A549 (cell line): ENCODE measurements around the gene VSTM2B. TPM values are rescaled to one million over a fixed set of nuclear protein-coding genes. Genes with fewer than 3 reads are reported as not detected.
A peak's percentile ranks its signal among the peaks of the same experiment; 100 is the strongest.

Experiments
- ATAC-seq, 2 experiments: fragments of 200-7000 bp in 1 of 2; fragments of >200 bp in 1 of 2; cut with Nextera tagmentation in 1 of 2; cut with Tn5 transposase in 1 of 2; 3 replicates each; pipeline versions ENCODE4 v1.8.0 to v1.9.1; 2018 to 2020; ENCODE audit warnings: mild to moderate bottlenecking in 1 of 2, moderate library complexity in 1 of 2
- CTCF ChIA-PET: fragments of 300-600 bp; sonication (Branson Sonifier 250); formaldehyde crosslinking; extraction: SDS; loops from one replicate; lab custom pipeline; 2021; ENCODE audit warnings: antibody characterized with exemption, inconsistent platforms; lab: Yijun Ruan, JAX
- POLR2A ChIA-PET: fragments of 350-600 bp; formaldehyde crosslinking; extraction: SDS; loops from one replicate; lab custom pipeline; 2021; ENCODE audit warnings: antibody characterized with exemption, inconsistent platforms; lab: Yijun Ruan, JAX
- DNase-seq, 2 experiments: peaks; one replicate each; pipeline versions ENCODE4 v3.0.0 to v3.0.0-alpha.2; 2011 to 2016; ENCODE audit warnings: low read depth in 1 of 2, low spot score in 1 of 2
- FAIRE-seq: peaks from 2 replicates; lab custom pipeline; 2011; peaks lifted over from hg19 to GRCh38; lab: Jason Lieb, UNC
- H3K27ac ChIP-seq, 2 experiments: fragments of >200 bp; sonication (Bioruptor Twin); formaldehyde crosslinking; 3 replicates each; pipeline ENCODE4 v1.5.1; 2016 to 2017
- H3K4me1 ChIP-seq: fragments of >200 bp; sonication (Bioruptor Twin); formaldehyde crosslinking; 3 replicates; pipeline ENCODE4 v1.6.1; 2016
- H3K4me2 ChIP-seq: fragments of >200 bp; sonication (Bioruptor Twin); formaldehyde crosslinking; 3 replicates; pipeline ENCODE4 v1.6.1; 2016
- H3K4me3 ChIP-seq: fragments of >200 bp; sonication (Bioruptor Twin); formaldehyde crosslinking; 3 replicates; pipeline ENCODE4 v1.5.1; 2016
- H3K9me3 ChIP-seq: fragments of >200 bp; sonication (Bioruptor Twin); formaldehyde crosslinking; 3 replicates; pipeline ENCODE4 v1.6.1; 2016
- ESRRA ChIP-seq: fragments of 150-350 bp; IDR thresholded peaks from 2 replicates; pipeline ENCODE4 v1.6.1; 2014; ENCODE audit warnings: mild to moderate bottlenecking, low read length, borderline replicate concordance
- FOXS1 ChIP-seq: fragments of 250-450 bp; sonication (Bioruptor Pico); IDR thresholded peaks from 2 replicates; pipeline ENCODE4 v1.5.0; 2020; ENCODE audit warnings: mild to moderate bottlenecking, moderate library complexity
- HDAC2 ChIP-seq: fragments of 200-600 bp; sonication (generic); IDR thresholded peaks from 2 replicates; pipeline ENCODE4 v1.6.1; 2016
- HOXB5 ChIP-seq: fragments of 250-450 bp; sonication (Bioruptor Pico); IDR thresholded peaks from 2 replicates; pipeline ENCODE4 v1.5.0; 2020; ENCODE audit warnings: mild to moderate bottlenecking, moderate library complexity
- KDM1A ChIP-seq: fragments of 200-600 bp; sonication (generic); IDR thresholded peaks from 2 replicates; pipeline ENCODE4 v1.6.1; 2016; ENCODE audit warnings: low read depth, mild to moderate bottlenecking
- MYC ChIP-seq: IDR thresholded peaks from 2 replicates; pipeline ENCODE4 v1.6.1; 2012; ENCODE audit warnings: mild to moderate bottlenecking, inconsistent platforms, low read length, improper control_type of control experiment, borderline replicate concordance
- RARB ChIP-seq: fragments of 250-450 bp; sonication (Bioruptor Pico); IDR thresholded peaks from 2 replicates; pipeline ENCODE4 v1.8.0; 2021; ENCODE audit warnings: mild to moderate bottlenecking, moderate library complexity
- RFX5 ChIP-seq: fragments of 450-650 bp; IDR thresholded peaks from 2 replicates; pipeline ENCODE4 v1.7.1; 2014; ENCODE audit warnings: antibody characterized with exemption, mild to moderate bottlenecking, moderate library complexity
- SMC3 ChIP-seq: fragments of >200 bp; sonication (Bioruptor Twin); formaldehyde crosslinking; IDR thresholded peaks from 3 replicates; pipeline ENCODE4 v1.6.1; 2018; ENCODE audit warnings: inconsistent platforms
- SREBF2 ChIP-seq: fragments of 450-650 bp; IDR thresholded peaks from 2 replicates; pipeline ENCODE4 v1.6.1; 2014; ENCODE audit warnings: mild to moderate bottlenecking, moderate library complexity
- ZC3H11A ChIP-seq: fragments of 450-650 bp; IDR thresholded peaks from 2 replicates; pipeline ENCODE4 v1.6.1; 2014; ENCODE audit warnings: antibody characterized with exemption, mild to moderate bottlenecking
- ZFP36 ChIP-seq: fragments of 450-650 bp; IDR thresholded peaks from 2 replicates; pipeline ENCODE4 v1.6.1; 2014; ENCODE audit warnings: borderline replicate concordance; ENCODE audit not compliant: partially characterized antibody
- ZSCAN20 ChIP-seq: fragments of 250-450 bp; sonication (Bioruptor Pico); IDR thresholded peaks from 2 replicates; pipeline ENCODE4 v1.8.0; 2022; ENCODE audit warnings: mild to moderate bottlenecking, moderate library complexity
- WGBS: methylation state at CpG from one replicate; pipeline ENCODE4 v1.1.6; 2017; ENCODE audit errors: missing lambda C conversion rate; 5-methylcytosine and 5-hydroxymethylcytosine counted together
- polyA plus RNA-seq, 4 experiments: library from polyadenylated mRNA; depleted of rRNA in 3 of 4; stranded (reverse); fragments of >200 nt; fragmentation: RNase III in 1 of 4; extraction: RNeasy Plus Mini Kit Qiagen cat#74134 plus additional on column Dnase treatment in 1 of 4; gene quantifications; 2 replicates in 3 of 4; 3 replicates in 1 of 4; pipeline ENCODE4 v1.2.3, GENCODE V29; 2011 to 2017
- TF ChIP-seq, protein P1 (sequence below): fragments of 200-600 bp; sonication (generic); IDR thresholded peaks from 2 replicates; pipeline ENCODE4 v1.6.1; 2016; ENCODE audit warnings: antibody characterized with exemption, mild to moderate bottlenecking, moderate library complexity
- TF ChIP-seq, protein P2 (sequence below): fragments of 150-350 bp; IDR thresholded peaks from 2 replicates; pipeline ENCODE4 v1.6.1; 2014; ENCODE audit warnings: low read depth, mild to moderate bottlenecking, low read length
- TF ChIP-seq, protein P3 (sequence below): IDR thresholded peaks from 2 replicates; pipeline ENCODE4 v1.6.1; 2012; ENCODE audit warnings: low read depth, borderline replicate concordance
- TF ChIP-seq, protein P4 (sequence below): fragments of 250-450 bp; sonication (Bioruptor Pico); IDR thresholded peaks from 2 replicates; pipeline ENCODE4 v1.5.0; 2020; ENCODE audit warnings: low read depth, mild to moderate bottlenecking, moderate library complexity
- TF ChIP-seq, protein P5 (sequence below): IDR thresholded peaks from 2 replicates; pipeline ENCODE4 v1.6.1; 2012

Gene VSTM2B
- polyA plus RNA-seq, 2 of the 4 experiments (the other 2 are of a cell fraction): not detected

DNA sequence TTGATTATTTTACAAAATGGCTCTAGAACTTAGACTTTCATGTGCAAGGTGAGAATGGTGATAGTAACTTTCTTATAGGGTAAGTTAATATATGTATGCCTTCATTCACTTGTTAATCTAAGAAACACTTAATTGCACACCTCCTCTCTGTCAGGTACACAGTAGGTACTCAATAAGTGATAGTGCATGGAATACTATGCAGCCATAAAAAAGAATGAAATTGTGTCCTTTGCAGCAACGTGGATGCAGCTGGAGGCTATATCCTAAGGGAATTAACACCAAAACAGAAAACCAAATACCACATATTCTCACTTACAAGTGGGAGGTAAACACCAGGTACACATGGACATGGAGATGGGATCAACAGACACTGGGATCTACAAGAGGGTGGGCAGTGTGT, 17.6 kb upstream of the VSTM2B start (continued):
- TF ChIP-seq, protein P1, sequence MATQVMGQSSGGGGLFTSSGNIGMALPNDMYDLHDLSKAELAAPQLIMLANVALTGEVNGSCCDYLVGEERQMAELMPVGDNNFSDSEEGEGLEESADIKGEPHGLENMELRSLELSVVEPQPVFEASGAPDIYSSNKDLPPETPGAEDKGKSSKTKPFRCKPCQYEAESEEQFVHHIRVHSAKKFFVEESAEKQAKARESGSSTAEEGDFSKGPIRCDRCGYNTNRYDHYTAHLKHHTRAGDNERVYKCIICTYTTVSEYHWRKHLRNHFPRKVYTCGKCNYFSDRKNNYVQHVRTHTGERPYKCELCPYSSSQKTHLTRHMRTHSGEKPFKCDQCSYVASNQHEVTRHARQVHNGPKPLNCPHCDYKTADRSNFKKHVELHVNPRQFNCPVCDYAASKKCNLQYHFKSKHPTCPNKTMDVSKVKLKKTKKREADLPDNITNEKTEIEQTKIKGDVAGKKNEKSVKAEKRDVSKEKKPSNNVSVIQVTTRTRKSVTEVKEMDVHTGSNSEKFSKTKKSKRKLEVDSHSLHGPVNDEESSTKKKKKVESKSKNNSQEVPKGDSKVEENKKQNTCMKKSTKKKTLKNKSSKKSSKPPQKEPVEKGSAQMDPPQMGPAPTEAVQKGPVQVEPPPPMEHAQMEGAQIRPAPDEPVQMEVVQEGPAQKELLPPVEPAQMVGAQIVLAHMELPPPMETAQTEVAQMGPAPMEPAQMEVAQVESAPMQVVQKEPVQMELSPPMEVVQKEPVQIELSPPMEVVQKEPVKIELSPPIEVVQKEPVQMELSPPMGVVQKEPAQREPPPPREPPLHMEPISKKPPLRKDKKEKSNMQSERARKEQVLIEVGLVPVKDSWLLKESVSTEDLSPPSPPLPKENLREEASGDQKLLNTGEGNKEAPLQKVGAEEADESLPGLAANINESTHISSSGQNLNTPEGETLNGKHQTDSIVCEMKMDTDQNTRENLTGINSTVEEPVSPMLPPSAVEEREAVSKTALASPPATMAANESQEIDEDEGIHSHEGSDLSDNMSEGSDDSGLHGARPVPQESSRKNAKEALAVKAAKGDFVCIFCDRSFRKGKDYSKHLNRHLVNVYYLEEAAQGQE: no peak
- TF ChIP-seq ZSCAN20 (CRISPR knock-in tag): no peak

DNA sequence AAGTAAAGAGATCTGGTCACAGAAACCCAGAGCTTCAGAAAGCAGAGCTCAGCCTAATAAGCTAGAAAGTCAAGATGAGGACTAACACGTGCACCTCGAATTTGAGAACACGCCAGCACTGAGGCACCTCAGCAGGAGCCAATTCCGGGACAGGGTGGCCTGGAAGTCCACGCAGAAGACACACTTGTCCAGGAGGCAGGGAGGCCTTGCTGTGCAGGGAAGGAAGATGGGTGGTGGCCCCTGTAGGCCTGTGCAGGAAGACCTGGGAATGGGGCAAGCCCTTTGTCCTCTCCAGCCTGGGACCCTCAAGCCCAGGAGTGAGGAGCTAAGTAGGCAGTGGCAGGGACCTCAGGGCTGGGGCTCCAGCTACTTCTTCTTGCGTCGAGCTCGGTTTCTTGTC, 16.3 kb upstream of the VSTM2B start:
- CTCF ChIA-PET: interaction anchor here (0.6 to 2.2 kb wide), 6 partner anchors 11 to 603 kb away, joined by 3 to 10 read pairs (median 3); no protein-coding TSS in a partner anchor
- no peak for DNase-seq
- 19% methylated on average over 8 of the region's 8 CpGs for WGBS
- Histone ChIP-seq H3K4me1 (no peaks in the 10 kb centered on the region), H3K27ac (no peak overlapping the region), H3K9me3 (no peaks in the 10 kb centered on the region), H3K4me3 (no peak overlapping the region), H3K4me2 (no peak overlapping the region)
- no peak for FAIRE-seq
- TF ChIP-seq, protein P2, sequence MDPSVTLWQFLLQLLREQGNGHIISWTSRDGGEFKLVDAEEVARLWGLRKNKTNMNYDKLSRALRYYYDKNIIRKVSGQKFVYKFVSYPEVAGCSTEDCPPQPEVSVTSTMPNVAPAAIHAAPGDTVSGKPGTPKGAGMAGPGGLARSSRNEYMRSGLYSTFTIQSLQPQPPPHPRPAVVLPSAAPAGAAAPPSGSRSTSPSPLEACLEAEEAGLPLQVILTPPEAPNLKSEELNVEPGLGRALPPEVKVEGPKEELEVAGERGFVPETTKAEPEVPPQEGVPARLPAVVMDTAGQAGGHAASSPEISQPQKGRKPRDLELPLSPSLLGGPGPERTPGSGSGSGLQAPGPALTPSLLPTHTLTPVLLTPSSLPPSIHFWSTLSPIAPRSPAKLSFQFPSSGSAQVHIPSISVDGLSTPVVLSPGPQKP: no peak
- TF ChIP-seq HOXB5 (CRISPR knock-in tag) (no peak), MYC (no peak), RARB (CRISPR knock-in tag) (no peak), SREBF2 (no peak), SMC3 (no peak), ESRRA (no peak), RFX5 (no peak), FOXS1 (CRISPR knock-in tag) (no peak)
- TF ChIP-seq, protein P3, sequence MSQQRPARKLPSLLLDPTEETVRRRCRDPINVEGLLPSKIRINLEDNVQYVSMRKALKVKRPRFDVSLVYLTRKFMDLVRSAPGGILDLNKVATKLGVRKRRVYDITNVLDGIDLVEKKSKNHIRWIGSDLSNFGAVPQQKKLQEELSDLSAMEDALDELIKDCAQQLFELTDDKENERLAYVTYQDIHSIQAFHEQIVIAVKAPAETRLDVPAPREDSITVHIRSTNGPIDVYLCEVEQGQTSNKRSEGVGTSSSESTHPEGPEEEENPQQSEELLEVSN: no peak
- TF ChIP-seq, protein P4, sequence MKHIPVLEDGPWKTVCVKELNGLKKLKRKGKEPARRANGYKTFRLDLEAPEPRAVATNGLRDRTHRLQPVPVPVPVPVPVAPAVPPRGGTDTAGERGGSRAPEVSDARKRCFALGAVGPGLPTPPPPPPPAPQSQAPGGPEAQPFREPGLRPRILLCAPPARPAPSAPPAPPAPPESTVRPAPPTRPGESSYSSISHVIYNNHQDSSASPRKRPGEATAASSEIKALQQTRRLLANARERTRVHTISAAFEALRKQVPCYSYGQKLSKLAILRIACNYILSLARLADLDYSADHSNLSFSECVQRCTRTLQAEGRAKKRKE (CRISPR knock-in tag): no peak
- TF ChIP-seq, protein P5, sequence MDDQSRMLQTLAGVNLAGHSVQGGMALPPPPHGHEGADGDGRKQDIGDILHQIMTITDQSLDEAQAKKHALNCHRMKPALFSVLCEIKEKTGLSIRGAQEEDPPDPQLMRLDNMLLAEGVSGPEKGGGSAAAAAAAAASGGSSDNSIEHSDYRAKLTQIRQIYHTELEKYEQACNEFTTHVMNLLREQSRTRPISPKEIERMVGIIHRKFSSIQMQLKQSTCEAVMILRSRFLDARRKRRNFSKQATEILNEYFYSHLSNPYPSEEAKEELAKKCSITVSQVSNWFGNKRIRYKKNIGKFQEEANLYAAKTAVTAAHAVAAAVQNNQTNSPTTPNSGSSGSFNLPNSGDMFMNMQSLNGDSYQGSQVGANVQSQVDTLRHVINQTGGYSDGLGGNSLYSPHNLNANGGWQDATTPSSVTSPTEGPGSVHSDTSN: no peak
- ATAC-seq: peak in 1 of 2 experiments; percentile 15; a peak in 1 of 6 replicates
- POLR2A ChIA-PET: no interaction called here

DNA sequence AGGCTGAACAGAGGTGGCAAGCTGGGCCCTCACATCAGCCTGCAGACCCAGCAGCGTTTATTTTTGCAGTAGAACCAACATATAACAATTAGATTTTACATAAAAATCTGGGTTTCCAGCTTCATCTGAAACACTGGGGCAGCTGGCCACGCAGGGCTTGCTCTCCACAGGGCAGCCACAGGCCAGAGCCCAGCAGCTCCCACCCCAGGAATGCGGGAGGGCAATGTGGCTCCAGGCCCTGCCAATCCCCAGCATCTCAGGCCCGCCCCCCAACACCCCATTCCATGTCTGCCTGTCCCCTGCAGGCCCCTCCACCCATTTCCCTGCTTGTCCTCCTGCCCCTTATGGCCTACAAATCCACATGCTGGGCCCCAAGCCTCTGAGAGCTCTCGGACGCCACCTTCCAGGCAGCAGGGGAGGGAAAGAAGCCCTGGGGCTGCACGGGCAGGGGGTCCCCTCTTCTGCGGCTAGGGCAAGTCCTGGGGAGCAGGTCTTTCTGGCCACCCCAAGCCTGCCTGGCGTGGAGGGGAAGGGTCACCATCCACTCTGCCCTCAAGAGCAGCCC, 15.0 kb upstream of the VSTM2B start:
- CTCF ChIA-PET: interaction anchor here (2.2 kb wide), 1 partner anchor 17 kb away, joined by 10 read pairs; no protein-coding TSS in a partner anchor

More for the DNA sequence above, 15.0 kb upstream of the VSTM2B start:
- Histone ChIP-seq H3K4me1 (no peaks in the 10 kb centered on the region), H3K9me3 (no peaks in the 10 kb centered on the region), H3K4me2 (no peak overlapping the region), H3K27ac (no peak overlapping the region), H3K4me3 (no peak overlapping the region)
- no peak for FAIRE-seq
- 21% methylated on average over 9 of the region's 9 CpGs for WGBS
- DNase-seq: no peak
- no peak for ATAC-seq
- POLR2A ChIA-PET: no interaction called here
- no peak for TF ChIP-seq ZC3H11A
- no peak for TF ChIP-seq HDAC2
- TF ChIP-seq ZFP36: no peak
- no peak for TF ChIP-seq KDM1A
